ENCODE data around the gene SH2D7.

- TF ChIP-seq ZNF8 (CRISPR knock-in tag; IDR thresholded peaks at IDR 0.05) (no peak), ARNTL (CRISPR knock-in tag; IDR thresholded peaks at IDR 0.05; ENCODE audit: borderline replicate concordance, low read depth) (no peak), TOX (CRISPR knock-in tag; IDR thresholded peaks at IDR 0.05; ENCODE audit: borderline replicate concordance) (no peak), ZC3H10 (CRISPR knock-in tag; IDR thresholded peaks at IDR 0.05) (no peak), ZFP3 (CRISPR knock-in tag; IDR thresholded peaks at IDR 0.05) (no peak), PATZ1 (CRISPR knock-in tag; IDR thresholded peaks at IDR 0.05; ENCODE audit: borderline replicate concordance) (no peak), GLIS3 (CRISPR knock-in tag; IDR thresholded peaks at IDR 0.05) (no peak), CSDC2 (CRISPR knock-in tag; IDR thresholded peaks at IDR 0.05) (no peak), SNAI2 (CRISPR knock-in tag; IDR thresholded peaks at IDR 0.05) (no peak), PPARA (CRISPR knock-in tag; IDR thresholded peaks at IDR 0.05; ENCODE audit: borderline replicate concordance) (no peak), ISL1 (CRISPR knock-in tag; IDR thresholded peaks at IDR 0.05) (no peak)
- TF ChIP-seq, protein P1, sequence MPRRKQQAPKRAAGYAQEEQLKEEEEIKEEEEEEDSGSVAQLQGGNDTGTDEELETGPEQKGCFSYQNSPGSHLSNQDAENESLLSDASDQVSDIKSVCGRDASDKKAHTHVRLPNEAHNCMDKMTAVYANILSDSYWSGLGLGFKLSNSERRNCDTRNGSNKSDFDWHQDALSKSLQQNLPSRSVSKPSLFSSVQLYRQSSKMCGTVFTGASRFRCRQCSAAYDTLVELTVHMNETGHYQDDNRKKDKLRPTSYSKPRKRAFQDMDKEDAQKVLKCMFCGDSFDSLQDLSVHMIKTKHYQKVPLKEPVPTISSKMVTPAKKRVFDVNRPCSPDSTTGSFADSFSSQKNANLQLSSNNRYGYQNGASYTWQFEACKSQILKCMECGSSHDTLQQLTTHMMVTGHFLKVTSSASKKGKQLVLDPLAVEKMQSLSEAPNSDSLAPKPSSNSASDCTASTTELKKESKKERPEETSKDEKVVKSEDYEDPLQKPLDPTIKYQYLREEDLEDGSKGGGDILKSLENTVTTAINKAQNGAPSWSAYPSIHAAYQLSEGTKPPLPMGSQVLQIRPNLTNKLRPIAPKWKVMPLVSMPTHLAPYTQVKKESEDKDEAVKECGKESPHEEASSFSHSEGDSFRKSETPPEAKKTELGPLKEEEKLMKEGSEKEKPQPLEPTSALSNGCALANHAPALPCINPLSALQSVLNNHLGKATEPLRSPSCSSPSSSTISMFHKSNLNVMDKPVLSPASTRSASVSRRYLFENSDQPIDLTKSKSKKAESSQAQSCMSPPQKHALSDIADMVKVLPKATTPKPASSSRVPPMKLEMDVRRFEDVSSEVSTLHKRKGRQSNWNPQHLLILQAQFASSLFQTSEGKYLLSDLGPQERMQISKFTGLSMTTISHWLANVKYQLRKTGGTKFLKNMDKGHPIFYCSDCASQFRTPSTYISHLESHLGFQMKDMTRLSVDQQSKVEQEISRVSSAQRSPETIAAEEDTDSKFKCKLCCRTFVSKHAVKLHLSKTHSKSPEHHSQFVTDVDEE (CRISPR knock-in tag; IDR thresholded peaks at IDR 0.05), result no peak
- TF ChIP-seq, protein P2, sequence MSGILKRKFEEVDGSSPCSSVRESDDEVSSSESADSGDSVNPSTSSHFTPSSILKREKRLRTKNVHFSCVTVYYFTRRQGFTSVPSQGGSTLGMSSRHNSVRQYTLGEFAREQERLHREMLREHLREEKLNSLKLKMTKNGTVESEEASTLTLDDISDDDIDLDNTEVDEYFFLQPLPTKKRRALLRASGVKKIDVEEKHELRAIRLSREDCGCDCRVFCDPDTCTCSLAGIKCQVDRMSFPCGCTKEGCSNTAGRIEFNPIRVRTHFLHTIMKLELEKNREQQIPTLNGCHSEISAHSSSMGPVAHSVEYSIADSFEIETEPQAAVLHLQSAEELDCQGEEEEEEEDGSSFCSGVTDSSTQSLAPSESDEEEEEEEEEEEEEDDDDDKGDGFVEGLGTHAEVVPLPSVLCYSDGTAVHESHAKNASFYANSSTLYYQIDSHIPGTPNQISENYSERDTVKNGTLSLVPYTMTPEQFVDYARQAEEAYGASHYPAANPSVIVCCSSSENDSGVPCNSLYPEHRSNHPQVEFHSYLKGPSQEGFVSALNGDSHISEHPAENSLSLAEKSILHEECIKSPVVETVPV (CRISPR knock-in tag; IDR thresholded peaks at IDR 0.05), result no peak
These were observed 47.2 kb downstream of the SH2D7 start for GRCh38 chr15:78139578-78139977.
